K562 (cell line): ENCODE measurements around the gene MEIKIN.

Experiments
- EP300 ChIP-seq: IDR thresholded peaks from 2 replicates; pipeline ENCODE4 v1.6.1; 2012; ENCODE audit warnings: low read length, improper control_type of control experiment
- NFATC3 ChIP-seq: fragments of 450-650 bp; IDR thresholded peaks from 2 replicates; pipeline ENCODE4 v1.6.1; 2017; ENCODE audit warnings: mild to moderate bottlenecking
- NFYB ChIP-seq: IDR thresholded peaks from 2 replicates; pipeline ENCODE4 v1.6.1; 2011; ENCODE audit warnings: mild to moderate bottlenecking, moderate library complexity; ENCODE audit not compliant: insufficient read length; ENCODE audit errors: extremely low read depth
- NR2C2 ChIP-seq, 2 experiments: fragments of 200-800 bp in 1 of 2; sonication (Bioruptor generic) in 1 of 2; sonication (generic) in 1 of 2; formaldehyde crosslinking in 1 of 2; IDR thresholded peaks; 2 replicates each; pipeline versions ENCODE4 v1.6.1 to v1.8.0; 2016 to 2022; ENCODE audit warnings: mild to moderate bottlenecking in 1 of 2, missing compliant biosample characterization in 1 of 2, missing genetic modification characterization in 1 of 2, missing genetic modification reagents in 1 of 2
- ZNF79 ChIP-seq: fragments of 250-450 bp; sonication (Bioruptor Pico); IDR thresholded peaks from 2 replicates; pipeline ENCODE4 v1.4.0; 2020; ENCODE audit warnings: low read depth, mild to moderate bottlenecking, moderate library complexity
- TF ChIP-seq, protein P1 (sequence below), 2 experiments: fragments of 450-650 bp in 1 of 2; IDR thresholded peaks; 2 replicates each; pipeline ENCODE4 v1.6.1; 2011 to 2017; ENCODE audit warnings: low read depth in 2 of 2, antibody characterized with exemption in 1 of 2, borderline replicate concordance in 1 of 2, low read length in 1 of 2, mild to moderate bottlenecking in 1 of 2, mixed read lengths in 1 of 2; ENCODE audit not compliant: control insufficient read depth in 1 of 2
- TF ChIP-seq, protein P2 (sequence below): fragments of 250-450 bp; sonication (Bioruptor Pico); IDR thresholded peaks from 2 replicates; pipeline ENCODE4 v1.5.1; 2021; ENCODE audit warnings: mild to moderate bottlenecking
- TF ChIP-seq, protein P3 (sequence below), 3 experiments: IDR thresholded peaks in 2 of 3; conservative IDR thresholded peaks in 1 of 3; 2 replicates each; pipeline ENCODE4 v1.5.1; 2011 to 2012; ENCODE audit warnings: low read length in 3 of 3, mild to moderate bottlenecking in 3 of 3, control low read depth in 2 of 3, improper control_type of control experiment in 1 of 3, inconsistent platforms in 1 of 3, low read depth in 1 of 3, mixed read lengths in 1 of 3, moderate library complexity in 1 of 3; ENCODE audit not compliant: insufficient read depth in 2 of 3

GRCh38 chr5:131976414-131977211, 31.1 kb upstream of the MEIKIN start:
- TF ChIP-seq, protein P1, sequence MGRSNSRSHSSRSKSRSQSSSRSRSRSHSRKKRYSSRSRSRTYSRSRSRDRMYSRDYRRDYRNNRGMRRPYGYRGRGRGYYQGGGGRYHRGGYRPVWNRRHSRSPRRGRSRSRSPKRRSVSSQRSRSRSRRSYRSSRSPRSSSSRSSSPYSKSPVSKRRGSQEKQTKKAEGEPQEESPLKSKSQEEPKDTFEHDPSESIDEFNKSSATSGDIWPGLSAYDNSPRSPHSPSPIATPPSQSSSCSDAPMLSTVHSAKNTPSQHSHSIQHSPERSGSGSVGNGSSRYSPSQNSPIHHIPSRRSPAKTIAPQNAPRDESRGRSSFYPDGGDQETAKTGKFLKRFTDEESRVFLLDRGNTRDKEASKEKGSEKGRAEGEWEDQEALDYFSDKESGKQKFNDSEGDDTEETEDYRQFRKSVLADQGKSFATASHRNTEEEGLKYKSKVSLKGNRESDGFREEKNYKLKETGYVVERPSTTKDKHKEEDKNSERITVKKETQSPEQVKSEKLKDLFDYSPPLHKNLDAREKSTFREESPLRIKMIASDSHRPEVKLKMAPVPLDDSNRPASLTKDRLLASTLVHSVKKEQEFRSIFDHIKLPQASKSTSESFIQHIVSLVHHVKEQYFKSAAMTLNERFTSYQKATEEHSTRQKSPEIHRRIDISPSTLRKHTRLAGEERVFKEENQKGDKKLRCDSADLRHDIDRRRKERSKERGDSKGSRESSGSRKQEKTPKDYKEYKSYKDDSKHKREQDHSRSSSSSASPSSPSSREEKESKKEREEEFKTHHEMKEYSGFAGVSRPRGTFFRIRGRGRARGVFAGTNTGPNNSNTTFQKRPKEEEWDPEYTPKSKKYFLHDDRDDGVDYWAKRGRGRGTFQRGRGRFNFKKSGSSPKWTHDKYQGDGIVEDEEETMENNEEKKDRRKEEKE (IDR thresholded peaks at IDR 0.05; ENCODE audit: borderline replicate concordance in 1 of 2, control insufficient read depth in 1 of 2, low read depth in 2 of 2, low read length in 1 of 2), result no peak
- TF ChIP-seq NFATC3 (no peak), NR2C2 (CRISPR knock-in tag; IDR thresholded peaks at IDR 0.05) (no peak), NR2C2 (tag; IDR thresholded peaks at IDR 0.05) (no peak), NFYB (no peak), EP300 (no peak), ZNF79 (no peak)
- TF ChIP-seq, protein P2, sequence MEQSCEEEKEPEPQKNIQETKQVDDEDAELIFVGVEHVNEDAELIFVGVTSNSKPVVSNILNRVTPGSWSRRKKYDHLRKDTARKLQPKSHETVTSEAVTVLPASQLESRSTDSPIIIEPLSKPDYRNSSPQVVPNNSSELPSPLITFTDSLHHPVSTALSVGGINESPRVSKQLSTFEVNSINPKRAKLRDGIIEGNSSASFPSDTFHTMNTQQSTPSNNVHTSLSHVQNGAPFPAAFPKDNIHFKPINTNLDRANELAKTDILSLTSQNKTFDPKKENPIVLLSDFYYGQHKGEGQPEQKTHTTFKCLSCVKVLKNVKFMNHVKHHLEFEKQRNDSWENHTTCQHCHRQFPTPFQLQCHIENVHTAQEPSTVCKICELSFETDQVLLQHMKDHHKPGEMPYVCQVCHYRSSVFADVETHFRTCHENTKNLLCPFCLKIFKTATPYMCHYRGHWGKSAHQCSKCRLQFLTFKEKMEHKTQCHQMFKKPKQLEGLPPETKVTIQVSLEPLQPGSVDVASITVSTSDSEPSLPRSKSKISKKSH, result no peak
- TF ChIP-seq, protein P3, sequence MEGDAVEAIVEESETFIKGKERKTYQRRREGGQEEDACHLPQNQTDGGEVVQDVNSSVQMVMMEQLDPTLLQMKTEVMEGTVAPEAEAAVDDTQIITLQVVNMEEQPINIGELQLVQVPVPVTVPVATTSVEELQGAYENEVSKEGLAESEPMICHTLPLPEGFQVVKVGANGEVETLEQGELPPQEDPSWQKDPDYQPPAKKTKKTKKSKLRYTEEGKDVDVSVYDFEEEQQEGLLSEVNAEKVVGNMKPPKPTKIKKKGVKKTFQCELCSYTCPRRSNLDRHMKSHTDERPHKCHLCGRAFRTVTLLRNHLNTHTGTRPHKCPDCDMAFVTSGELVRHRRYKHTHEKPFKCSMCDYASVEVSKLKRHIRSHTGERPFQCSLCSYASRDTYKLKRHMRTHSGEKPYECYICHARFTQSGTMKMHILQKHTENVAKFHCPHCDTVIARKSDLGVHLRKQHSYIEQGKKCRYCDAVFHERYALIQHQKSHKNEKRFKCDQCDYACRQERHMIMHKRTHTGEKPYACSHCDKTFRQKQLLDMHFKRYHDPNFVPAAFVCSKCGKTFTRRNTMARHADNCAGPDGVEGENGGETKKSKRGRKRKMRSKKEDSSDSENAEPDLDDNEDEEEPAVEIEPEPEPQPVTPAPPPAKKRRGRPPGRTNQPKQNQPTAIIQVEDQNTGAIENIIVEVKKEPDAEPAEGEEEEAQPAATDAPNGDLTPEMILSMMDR (IDR thresholded peaks at IDR 0.05 in 2 of 3, conservative IDR thresholded peaks at IDR 0.05 in 1 of 3; ENCODE audit: insufficient read depth in 2 of 3, low read depth in 1 of 3, low read length in 3 of 3), result no peak
